Keratinocyte (primary cell): ENCODE results near the gene DCTN5. TPM values are rescaled to one million over a fixed set of nuclear protein-coding genes. Genes with fewer than 3 reads are reported as not detected.
A peak's percentile ranks its signal among the peaks of the same experiment; 100 is the strongest.

Experiments used
- DNase-seq: peaks from one replicate; pipeline ENCODE4 v3.0.0-alpha.2; 2011; ENCODE audit warnings: low read depth, missing footprints, low spot score
- FAIRE-seq: peaks from 2 replicates; lab custom pipeline; 2011; peaks lifted over from hg19 to GRCh38; lab: Jason Lieb, UNC
- H2AFZ ChIP-seq: 2 replicates; pipeline ENCODE4 v1.6.0; 2012; ENCODE audit warnings: low read length, control low read depth, inconsistent platforms; ENCODE audit not compliant: control insufficient read depth
- H3K27ac ChIP-seq: 2 replicates; pipeline ENCODE4 v1.5.1; 2011; ENCODE audit warnings: low read length; ENCODE audit not compliant: control insufficient read depth, insufficient read depth
- H3K27me3 ChIP-seq: 3 replicates; pipeline ENCODE4 v1.6.0; 2011; ENCODE audit warnings: low read length; ENCODE audit not compliant: control insufficient read depth, insufficient read depth; ENCODE audit errors: extremely low read depth
- H3K36me3 ChIP-seq, 2 experiments: 2 replicates in 1 of 2; 3 replicates in 1 of 2; pipeline ENCODE4 v1.5.1; 2011; ENCODE audit warnings: low read length in 2 of 2, mild to moderate bottlenecking in 1 of 2; ENCODE audit not compliant: control insufficient read depth in 2 of 2, insufficient read depth in 2 of 2; ENCODE audit errors: extremely low read depth in 1 of 2
- H3K4me1 ChIP-seq: 3 replicates; pipeline ENCODE4 v1.5.1; 2011; ENCODE audit warnings: low read length; ENCODE audit not compliant: control insufficient read depth, insufficient read depth; ENCODE audit errors: extremely low read depth
- H3K4me2 ChIP-seq: 3 replicates; pipeline ENCODE4 v1.6.0; 2011; ENCODE audit warnings: low read depth, low read length; ENCODE audit not compliant: control insufficient read depth, insufficient read depth; ENCODE audit errors: extremely low read depth
- H3K4me3 ChIP-seq, 3 experiments: fragments of 200-600 bp in 1 of 3; sonication (generic) in 1 of 3; 2 replicates in 2 of 3; 3 replicates in 1 of 3; pipeline ENCODE4 v1.5.1; 2011 to 2016; ENCODE audit warnings: low read length in 3 of 3, mild to moderate bottlenecking in 3 of 3, control low read depth in 2 of 3, inconsistent platforms in 1 of 3, low read depth in 1 of 3, mixed read lengths in 1 of 3, mixed run types in 1 of 3, moderate library complexity in 1 of 3; ENCODE audit not compliant: control insufficient read depth in 2 of 3, insufficient read depth in 2 of 3; ENCODE audit errors: extremely low read depth in 1 of 3
- H3K79me2 ChIP-seq: 2 replicates; pipeline ENCODE4 v1.6.0; 2012; ENCODE audit warnings: low read length; ENCODE audit not compliant: control insufficient read depth, insufficient read depth
- H3K9ac ChIP-seq: 3 replicates; pipeline ENCODE4 v1.6.0; 2011; ENCODE audit warnings: low read length; ENCODE audit not compliant: control insufficient read depth, insufficient read depth; ENCODE audit errors: extremely low read depth
- H3K9me1 ChIP-seq: 3 replicates; pipeline ENCODE4 v1.6.0; 2011; ENCODE audit warnings: low read length; ENCODE audit not compliant: control insufficient read depth, insufficient read depth; ENCODE audit errors: extremely low read depth
- H3K9me3 ChIP-seq: 2 replicates; pipeline ENCODE4 v1.5.1; 2012; ENCODE audit warnings: low read depth, low read length; ENCODE audit not compliant: control insufficient read depth
- H4K20me1 ChIP-seq: 3 replicates; pipeline ENCODE4 v1.6.0; 2011; ENCODE audit warnings: low read length; ENCODE audit not compliant: control insufficient read depth, insufficient read depth; ENCODE audit errors: extremely low read depth
- CTCF ChIP-seq, 3 experiments: IDR thresholded peaks in 1 of 3; conservative IDR thresholded peaks in 1 of 3; optimal IDR thresholded peaks in 1 of 3; 2 replicates in 2 of 3; 3 replicates in 1 of 3; pipeline versions ENCODE3 to v1.5.1; 2011; ENCODE audit warnings: low read length in 3 of 3, mild to moderate bottlenecking in 3 of 3, moderate library complexity in 2 of 3, control low read depth in 1 of 3, inconsistent platforms in 1 of 3; ENCODE audit not compliant: insufficient read depth in 2 of 3; ENCODE audit errors: extremely low read depth in 1 of 3
- EZH2 ChIP-seq: IDR thresholded peaks from one replicate; pipeline ENCODE4 v1.6.1; 2012; ENCODE audit warnings: inconsistent platforms, mild to moderate bottlenecking, low read length, moderate library complexity
- dilution Hi-C: fragments of 300-500 bp; cut with MboI; formaldehyde crosslinking; loops from one replicate; pipeline ENCODE4 v1.7.0; 2020; ENCODE audit warnings: low sequenced_read_pairs; ENCODE audit not compliant: extremely low pct_ligation_motif_present
- polyA plus RNA-seq, 5 experiments: library from polyadenylated mRNA; depleted of rRNA in 3 of 5; stranded (reverse) in 3 of 5; stranded (forward) in 1 of 5; unstranded in 1 of 5; fragments of >200 nt; gene quantifications; 1 replicate in 1 of 5; 2 replicates in 3 of 5; 3 replicates in 1 of 5; pipeline versions ENCODE4 v1.2.1 to v1.2.3, GENCODE V29; 2011 to 2012; ENCODE audit warnings: missing spikeins in 2 of 5, low read depth in 1 of 5, low replicate concordance in 1 of 5

DCTN5 gene
- polyA plus RNA-seq, 1 donor (not counting 4 experiments of a cell fraction or from before 2014, with no cell fraction given): 105 TPM

- H3K4me1 ChIP-seq: peaks cover 23% of the 10 kb centered on the region
- H3K79me2 ChIP-seq: peaks cover 46% of the 10 kb centered on the region
- no peak for FAIRE-seq
- no peaks in the 10 kb centered on the region for H3K9me1 ChIP-seq
- H3K36me3 ChIP-seq: peaks cover 21 to 39% of the 10 kb centered on the region in 2 experiments
- H3K9me3 ChIP-seq: no peaks in the 10 kb centered on the region
- no peaks in the 10 kb centered on the region for H3K27me3 ChIP-seq
- DNase-seq: no peak
- H3K27ac ChIP-seq: peak overlapping the region; percentile 64
- peak overlapping the region; percentile 89 for H3K4me2 ChIP-seq
- peak overlapping the region; percentile 77 for H3K9ac ChIP-seq
- H2AFZ ChIP-seq: no peak overlapping the region
- H3K4me3 ChIP-seq: peak overlapping the region; percentile 48 to 82 (median 82)
- H4K20me1 ChIP-seq: peaks cover 12% of the 10 kb centered on the region
- dilution Hi-C loops: no loop called here
- TF ChIP-seq CTCF (optimal IDR thresholded peaks at IDR 0.05 in 1 of 3, IDR thresholded peaks at IDR 0.05 in 1 of 3, conservative IDR thresholded peaks at IDR 0.05 in 1 of 3; ENCODE audit: extremely low read depth in 1 of 3, insufficient read depth in 2 of 3, low read length in 3 of 3) (no peak), EZH2 (no peak)
Measured at GRCh38 chr16:23679986-23680336, 38.7 kb downstream of the DCTN5 start.

GRCh38 chr16:23682181-23682580 is 40.9 kb downstream of the DCTN5 start:
- TF ChIP-seq CTCF (optimal IDR thresholded peaks at IDR 0.05 in 1 of 3, IDR thresholded peaks at IDR 0.05 in 1 of 3, conservative IDR thresholded peaks at IDR 0.05 in 1 of 3; ENCODE audit: extremely low read depth in 1 of 3, insufficient read depth in 2 of 3, low read length in 3 of 3) (no peak), EZH2 (no peak)
- H3K36me3 ChIP-seq: peaks cover 19 to 49% of the 10 kb centered on the region in 2 experiments
- peaks cover 46% of the 10 kb centered on the region for H3K79me2 ChIP-seq
- no peak overlapping the region for H3K9ac ChIP-seq
- DNase-seq: no peak
- no peak for FAIRE-seq
- no peaks in the 10 kb centered on the region for H3K27me3 ChIP-seq
- H3K9me3 ChIP-seq: no peaks in the 10 kb centered on the region
- no peak overlapping the region for H3K4me2 ChIP-seq
- peaks cover 23% of the 10 kb centered on the region for H3K4me1 ChIP-seq
- no peak overlapping the region for H3K4me3 ChIP-seq
- H3K9me1 ChIP-seq: no peaks in the 10 kb centered on the region
- H4K20me1 ChIP-seq: peaks cover 12% of the 10 kb centered on the region
- no peak overlapping the region for H2AFZ ChIP-seq
- no peak overlapping the region for H3K27ac ChIP-seq
- dilution Hi-C loops: no loop called here
